Subcutaneous adipose tissue (tissue), 4 donors: ENCODE measurements around the gene CAPN7. TPM values are rescaled to one million over a fixed set of nuclear protein-coding genes. Genes with fewer than 3 reads are reported as not detected.

Experiments
- CTCF ChIP-seq: fragments of 450-650 bp; IDR thresholded peaks from one replicate; pipeline ENCODE4 v1.5.1; 2016; ENCODE audit warnings: low read depth, mild to moderate bottlenecking, control low read depth, antibody characterized with exemption, moderate library complexity
- total RNA-seq, 4 donors: library from RNA; depleted of rRNA; stranded (reverse); fragments of >200 nt; gene quantifications; one replicate each; pipeline ENCODE4 v1.1.0, GENCODE V29; 2016

Gene CAPN7
- total RNA-seq, 4 donors from 2014 or later: 69.1 to 79.5 (median 77.4) TPM

- TF ChIP-seq CTCF: no peak
These were observed 73.8 kb downstream of the CAPN7 start for GRCh38 chr3:15279671-15280402.

GRCh38 chr3:15280853-15281532 is 74.9 kb downstream of the CAPN7 start:
- no peak for TF ChIP-seq CTCF

DNA sequence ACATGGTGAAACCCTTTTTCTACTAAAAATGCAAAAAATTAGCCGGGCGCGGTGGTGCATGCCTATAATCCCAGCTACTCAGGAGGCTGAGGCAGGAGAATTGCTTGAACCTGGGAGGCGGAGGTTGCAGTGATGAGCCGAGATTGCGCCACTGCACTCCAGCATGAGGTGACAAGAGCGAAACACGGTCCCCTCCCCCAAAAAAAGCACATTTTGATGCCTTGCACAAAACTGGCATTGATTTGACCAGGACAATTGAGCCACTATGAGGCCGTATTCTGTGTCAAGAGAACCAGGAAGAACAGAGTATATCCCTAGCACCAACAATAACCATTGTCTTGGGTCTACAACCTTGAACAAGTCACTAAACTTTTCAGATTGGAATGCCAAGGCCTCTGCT is 75.8 kb downstream of the CAPN7 start:
- TF ChIP-seq CTCF: no peak

DNA sequence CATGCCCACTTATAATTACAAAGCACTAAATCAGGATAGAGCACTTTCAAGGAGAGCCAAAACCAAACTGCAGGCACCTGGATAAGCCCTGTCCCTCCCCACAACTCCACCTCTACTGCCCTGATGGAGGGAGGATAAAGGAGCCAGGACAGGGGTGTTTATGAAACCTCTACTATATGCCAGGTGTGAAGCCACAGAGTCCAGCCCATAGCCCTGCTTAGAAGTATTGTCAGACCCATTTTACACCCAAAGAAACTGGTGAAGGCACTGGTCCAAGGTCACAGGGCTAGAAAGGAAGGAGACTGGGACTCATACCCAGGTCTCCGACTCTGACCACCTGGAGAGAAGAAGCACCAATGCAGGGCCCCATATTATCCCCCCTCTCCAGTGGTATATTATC is 77.7 kb downstream of the CAPN7 start:
- no peak for TF ChIP-seq CTCF

DNA sequence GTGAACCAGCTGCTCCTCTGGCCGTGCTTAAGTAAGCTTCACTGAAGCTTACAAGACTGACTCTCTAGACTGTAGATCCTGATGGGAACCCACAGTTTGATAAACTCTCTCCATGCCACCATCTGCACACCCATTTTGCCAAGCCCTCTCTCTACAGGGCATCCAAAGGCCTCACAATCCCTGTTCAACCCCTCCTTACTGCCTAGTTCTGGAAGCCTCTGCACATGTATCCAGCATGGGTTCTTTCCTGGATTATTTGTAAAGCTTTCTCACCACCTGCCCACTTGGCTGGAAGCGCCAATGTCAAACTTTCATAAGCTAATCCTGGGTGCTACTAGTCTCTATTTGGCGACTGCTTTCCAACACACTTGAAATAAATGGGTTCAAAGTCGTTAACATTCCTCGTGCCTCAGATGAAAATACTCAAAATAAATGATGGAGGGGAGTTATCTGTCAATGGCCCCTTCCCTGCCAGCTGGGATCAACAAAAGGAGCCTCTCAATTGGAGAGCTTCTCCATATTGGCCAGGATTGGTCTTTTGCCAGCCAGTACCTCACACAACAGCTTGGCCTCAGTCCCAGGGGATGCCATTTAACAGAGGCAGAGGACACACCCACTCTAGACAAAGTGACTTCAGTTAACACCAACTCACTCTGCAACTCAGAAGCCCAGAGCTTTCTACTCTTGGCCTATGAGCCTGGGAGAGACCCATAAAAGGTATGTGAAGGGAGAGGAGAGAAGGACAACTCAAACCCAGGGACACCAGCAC is 78.3 kb downstream of the CAPN7 start:
- no peak for TF ChIP-seq CTCF

- no peak for TF ChIP-seq CTCF
These were observed 80.0 kb downstream of the CAPN7 start for GRCh38 chr3:15286022-15286421.
